Suppressor macrophage (primary cell): ENCODE data around the gene WDR81.

Source experiments
- DNase-seq, 4 experiments: peaks; one replicate each; pipeline ENCODE4 v3.0.0-alpha.2; 2020 to 2022

The WDR81 gene

GRCh38 chr17:1782171-1782567 is 57.7 kb downstream of the WDR81 start:
- no peak for DNase-seq

GRCh38 chr17:1783271-1783670 is 58.8 kb downstream of the WDR81 start:
- peak; percentile 47 to 76 (median 52) for DNase-seq

GRCh38 chr17:1783834-1784611 is 59.5 kb downstream of the WDR81 start:
- peak; percentile 79 to 89 (median 86) for DNase-seq

- peak in 2 of 4 experiments; percentile 36 to 40 for DNase-seq
These were observed 61.4 kb downstream of the WDR81 start for GRCh38 chr17:1785930-1786329.

GRCh38 chr17:1786708-1787107 is 62.2 kb downstream of the WDR81 start:
- DNase-seq: no peak

GRCh38 chr17:1787301-1787902 is 62.9 kb downstream of the WDR81 start:
- peak; percentile 42 to 61 (median 53) for DNase-seq
